CD14-positive monocyte (primary cell): ENCODE measurements around the gene ARPC2. TPM values are rescaled to one million over a fixed set of nuclear protein-coding genes. Genes with fewer than 3 reads are reported as not detected.
A peak's percentile ranks its signal among the peaks of the same experiment; 100 is the strongest.

Experiments
- DNase-seq, 3 donors: peaks; one replicate each; pipeline ENCODE4 v3.0.0-alpha.2; 2011 to 2022
- H2AFZ ChIP-seq: 2 replicates; pipeline ENCODE4 v1.6.0; 2012; ENCODE audit warnings: mild to moderate bottlenecking, low read depth, low read length, inconsistent platforms; ENCODE audit not compliant: insufficient read depth, poor library complexity, severe bottlenecking
- H3K27ac ChIP-seq, 2 donors: 1 replicate in 1 of 2; 2 replicates in 1 of 2; pipeline ENCODE4 v1.5.1; 2012 to 2013; ENCODE audit warnings: low read length in 2 of 2, control low read depth in 1 of 2, inconsistent platforms in 1 of 2, low read depth in 1 of 2, mild to moderate bottlenecking in 1 of 2
- H3K27me3 ChIP-seq, 2 donors: one replicate each; pipeline versions ENCODE4 v1.6.0 to v1.6.1; 2011 to 2013; ENCODE audit warnings: low read length in 2 of 2; ENCODE audit not compliant: control insufficient read depth in 2 of 2, insufficient read depth in 2 of 2
- H3K36me3 ChIP-seq, 2 donors: replicated peaks in 1 of 2; 1 replicate in 1 of 2; 2 replicates in 1 of 2; pipeline versions ENCODE4 v1.5.1 to v1.6.1; 2012 to 2013; ENCODE audit warnings: low read length in 2 of 2, control low read depth in 1 of 2, inconsistent platforms in 1 of 2, mild to moderate bottlenecking in 1 of 2; ENCODE audit not compliant: insufficient read depth in 2 of 2, control insufficient read depth in 1 of 2
- H3K4me1 ChIP-seq, 2 donors: 1 replicate in 1 of 2; 2 replicates in 1 of 2; pipeline versions ENCODE4 v1.5.1 to v1.6.1; 2012 to 2013; ENCODE audit warnings: low read length in 2 of 2, control low read depth in 1 of 2, inconsistent platforms in 1 of 2, mild to moderate bottlenecking in 1 of 2, moderate library complexity in 1 of 2; ENCODE audit not compliant: insufficient read depth in 2 of 2, control insufficient read depth in 1 of 2
- H3K4me2 ChIP-seq: replicated peaks from 2 replicates; pipeline ENCODE3; 2012; ENCODE audit warnings: low read length, moderate library complexity, mild to moderate bottlenecking; ENCODE audit not compliant: poor library complexity, severe bottlenecking; ENCODE audit errors: extremely low read depth
- H3K4me3 ChIP-seq, 3 experiments: fragments of 200-600 bp in 1 of 3; sonication (generic) in 1 of 3; replicated peaks in 1 of 3; 1 replicate in 2 of 3; 2 replicates in 1 of 3; pipeline ENCODE4 v1.5.1; 2011 to 2013; ENCODE audit warnings: low read length in 3 of 3, mild to moderate bottlenecking in 3 of 3, control low read depth in 2 of 3, low read depth in 2 of 3, inconsistent platforms in 1 of 3, moderate library complexity in 1 of 3
- H3K79me2 ChIP-seq: 2 replicates; pipeline ENCODE4 v1.6.0; 2012; ENCODE audit warnings: mild to moderate bottlenecking, control low read depth, inconsistent platforms, low read length, moderate library complexity; ENCODE audit not compliant: insufficient read depth
- H3K9ac ChIP-seq: 2 replicates; pipeline ENCODE4 v1.6.0; 2017; ENCODE audit warnings: low read length, mild to moderate bottlenecking; ENCODE audit not compliant: insufficient read depth, poor library complexity, severe bottlenecking
- H3K9me3 ChIP-seq, 2 donors: replicated peaks in 1 of 2; 1 replicate in 1 of 2; 2 replicates in 1 of 2; pipeline versions ENCODE4 v1.5.1 to v1.6.1; 2012 to 2013; ENCODE audit warnings: low read length in 2 of 2, control low read depth in 1 of 2; ENCODE audit not compliant: control insufficient read depth in 1 of 2, insufficient read depth in 1 of 2
- H4K20me1 ChIP-seq: 2 replicates; pipeline ENCODE4 v1.6.0; 2012; ENCODE audit warnings: mild to moderate bottlenecking, low read length, control low read depth, moderate library complexity; ENCODE audit not compliant: insufficient read depth
- H3K27ac Mint-ChIP-seq, 7 donors: one replicate each; pipeline ENCODE4 v1.8.0; 2020; ENCODE audit warnings: mild to moderate bottlenecking in 7 of 7, mixed read lengths in 7 of 7, moderate library complexity in 6 of 7, inconsistent platforms in 2 of 7
- H3K27me3 Mint-ChIP-seq, 3 donors: one replicate each; pipeline ENCODE4 v1.8.0; 2021 to 2022; ENCODE audit warnings: low read depth in 3 of 3, mild to moderate bottlenecking in 3 of 3, mixed read lengths in 3 of 3, moderate library complexity in 3 of 3, inconsistent platforms in 1 of 3
- H3K36me3 Mint-ChIP-seq, 2 donors: one replicate each; pipeline ENCODE4 v1.8.0; 2020; ENCODE audit warnings: mixed read lengths in 2 of 2, inconsistent platforms in 1 of 2, mild to moderate bottlenecking in 1 of 2
- H3K4me1 Mint-ChIP-seq: one replicate; pipeline ENCODE4 v1.8.0; 2020; ENCODE audit warnings: mild to moderate bottlenecking, mixed read lengths
- H3K4me3 Mint-ChIP-seq, 2 donors: one replicate each; pipeline ENCODE4 v1.8.0; 2020; ENCODE audit warnings: mild to moderate bottlenecking in 2 of 2, mixed read lengths in 2 of 2, moderate library complexity in 1 of 2
- H3K9me3 Mint-ChIP-seq, 7 donors: one replicate each; pipeline ENCODE4 v1.8.0; 2020 to 2022; ENCODE audit warnings: mixed read lengths in 7 of 7, mild to moderate bottlenecking in 6 of 7, moderate library complexity in 6 of 7, inconsistent platforms in 2 of 7
- CTCF ChIP-seq: fragments of 200-600 bp; IDR thresholded peaks from one replicate; pipeline ENCODE4 v1.8.0; 2022; ENCODE audit warnings: antibody characterized with exemption, mild to moderate bottlenecking
- WGBS: methylation state at CpG from one replicate; pipeline ENCODE4 v1.1.5; 2013; ENCODE audit warnings: missing lambda C conversion rate; ENCODE audit not compliant: insufficient coverage; 5-methylcytosine and 5-hydroxymethylcytosine counted together
- intact Hi-C, 2 donors: fragments of 100-400 bp; cut with micrococcal nuclease; formaldehyde crosslinking; loops; one replicate each; pipeline versions ENCODE4 v1.15.0 to v1.15.1; 2023
- polyA plus RNA-seq, 3 donors: library from polyadenylated mRNA; depleted of rRNA in 1 of 3; unstranded in 2 of 3; stranded (reverse) in 1 of 3; fragments of 300-500 nt in 2 of 3; fragments of >200 nt in 1 of 3; fragmentation: Illumina TruSeq in 2 of 3; gene quantifications; 1 replicate in 2 of 3; 2 replicates in 1 of 3; pipeline ENCODE4 v1.2.3, GENCODE V29; 2012 to 2021

Gene ARPC2
- polyA plus RNA-seq, 3 donors = 640 to 1,227 (median 1,162) TPM

- H3K27ac Mint-ChIP-seq = no peak overlapping the region
- Histone ChIP-seq H3K9ac (no peak overlapping the region), H3K4me2 (no peak overlapping the region), H3K27me3 (no peaks in the 10 kb centered on the region), H4K20me1 (no peaks in the 10 kb centered on the region), H3K4me3 (no peak overlapping the region), H3K27ac (no peak overlapping the region), H2AFZ (no peak overlapping the region), H3K36me3 (no peaks in the 10 kb centered on the region), H3K4me1 (peaks cover 23% of the 10 kb centered on the region in 2 donors), H3K79me2 (no peaks in the 10 kb centered on the region), H3K9me3 (no peaks in the 10 kb centered on the region)
- H3K4me1 Mint-ChIP-seq = peaks cover 27% of the 10 kb centered on the region
- no peak overlapping the region for H3K4me3 Mint-ChIP-seq
- no peak for DNase-seq
- WGBS = no CpG with 5 or more reads among the region's 3 CpGs
- H3K27me3 Mint-ChIP-seq = peaks cover 0 to 6% (median 0%) of the 10 kb centered on the region in 3 donors
- H3K36me3 Mint-ChIP-seq = no peaks in the 10 kb centered on the region
- H3K9me3 Mint-ChIP-seq = peaks cover 0 to 3% (median 0%) of the 10 kb centered on the region in 7 donors
- intact Hi-C loops = no loop called here
- no peak for TF ChIP-seq CTCF
Observed at GRCh38 chr2:218194880-218195279, 22.1 kb upstream of the ARPC2 start.

GRCh38 chr2:218196974-218197373 lies 20.0 kb upstream of the ARPC2 start:
- H4K20me1 ChIP-seq = no peaks in the 10 kb centered on the region
- no peaks in the 10 kb centered on the region for H3K36me3 Mint-ChIP-seq
- no peak for TF ChIP-seq CTCF
- H3K9me3 ChIP-seq = no peaks in the 10 kb centered on the region
- no peaks in the 10 kb centered on the region for H3K79me2 ChIP-seq
- intact Hi-C loops = no loop called here
- H3K4me3 ChIP-seq = no peak overlapping the region
- no peaks in the 10 kb centered on the region for H3K36me3 ChIP-seq
- no peak overlapping the region for H2AFZ ChIP-seq
- no peak overlapping the region for H3K4me3 Mint-ChIP-seq
- no peaks in the 10 kb centered on the region for H3K27me3 ChIP-seq
- peaks cover 22% of the 10 kb centered on the region in 2 donors for H3K4me1 ChIP-seq
- H3K4me1 Mint-ChIP-seq = peaks cover 24% of the 10 kb centered on the region
- no peak overlapping the region for H3K27ac ChIP-seq
- peak overlapping the region in 1 of 7 donors; percentile 53 for H3K27ac Mint-ChIP-seq
- H3K9ac ChIP-seq = no peak overlapping the region
- WGBS = 100% methylated on average over 1 of the region's 4 CpGs
- H3K27me3 Mint-ChIP-seq = peaks cover 0 to 5% (median 0%) of the 10 kb centered on the region in 3 donors
- H3K9me3 Mint-ChIP-seq = peaks cover 0 to 3% (median 0%) of the 10 kb centered on the region in 7 donors
- no peak overlapping the region for H3K4me2 ChIP-seq
- DNase-seq = no peak
